Left cardiac atrium (tissue), 4 donors: Measurements from ENCODE around the gene CMTM1. TPM values are rescaled to one million over a fixed set of nuclear protein-coding genes. Genes with fewer than 3 reads are reported as not detected.
"Not testable (repeated sequence)": the region's sequence is repeated elsewhere in the genome, so short reads cannot be mapped to it uniquely, and the experiment has no call there.

Experiments used
- ATAC-seq, 2 donors: fragments of 200-7000 bp; cut with Tn5 transposase; one replicate each; pipeline ENCODE4 v1.9.1; 2020; ENCODE audit warnings: mild to moderate bottlenecking in 2 of 2, moderate library complexity in 2 of 2
- DNase-seq: peaks from one replicate; pipeline ENCODE4 v3.0.0-alpha.2; 2020
- intact Hi-C, 2 donors: fragments of 100-400 bp; cut with DNase I; formaldehyde crosslinking; loops; one replicate each; pipeline versions ENCODE4 v1.14.1 to v1.15.1; 2022 to 2023
- total RNA-seq, 2 donors: library from RNA; stranded (reverse); fragmentation: NEBNext Ultra II Directional; extraction: Animal tissue kit (Norgen Biotek cat#: 25700); gene quantifications; one replicate each; pipeline ENCODE4 v1.2.1, GENCODE V29; 2021
- donor health status: DM: no; HTN: yes; CAD: no.
- donor health status: DM: no; HTN: yes; CAD: no; lungs with severe emphysema.
- donor health status: DM: yes; HTN: yes; CAD: no.
- donor health status: Dilated cardiomyopathy.

CMTM1 gene
- total RNA-seq, 2 donors from 2014 or later, result 1.3 to 3.0 TPM

DNA sequence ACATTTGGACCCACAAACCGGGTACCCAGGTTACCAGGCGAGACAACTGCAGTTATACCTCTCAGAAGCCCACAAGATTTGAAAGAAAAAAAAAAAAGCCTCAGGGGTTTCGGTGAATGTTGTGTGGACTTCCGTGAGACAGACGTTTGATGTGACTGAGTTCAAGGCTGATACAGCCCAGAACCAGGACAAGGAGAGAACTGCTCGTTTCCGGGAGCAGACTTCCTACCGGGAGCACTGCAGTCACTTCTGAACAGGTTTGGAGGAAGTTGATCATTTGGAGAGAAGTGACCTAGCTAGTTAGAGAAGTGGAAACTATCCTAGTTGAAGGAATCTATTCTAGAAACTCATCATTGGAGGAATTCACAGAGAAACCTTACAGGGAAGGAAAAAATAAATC lies 13.0 kb upstream of the CMTM1 start:
- intact Hi-C loops, result no loop called here
- no peak for ATAC-seq

DNA sequence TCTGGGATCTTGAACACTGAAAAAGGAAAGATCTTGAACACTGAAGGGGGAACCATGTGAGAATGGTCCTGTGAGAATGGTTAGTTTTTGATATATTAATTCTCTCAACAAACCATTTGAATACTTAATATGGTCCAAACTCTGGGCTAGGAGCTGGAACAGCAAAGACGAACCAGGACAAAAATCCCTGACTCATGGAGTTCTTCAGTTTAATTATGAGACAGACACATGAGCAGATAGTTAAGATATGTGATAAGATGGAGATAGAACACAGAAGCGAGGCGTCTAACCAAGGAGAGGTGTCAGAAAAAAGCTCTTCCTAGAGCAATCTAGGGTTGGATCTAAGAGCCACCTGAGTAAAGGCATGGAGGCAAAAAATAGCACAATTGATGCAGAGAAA lies 12.2 kb upstream of the CMTM1 start:
- ATAC-seq, result no peak
- intact Hi-C loops, result no loop called here
- DNase-seq, result no peak

More for the DNA sequence above, 13.0 kb upstream of the CMTM1 start:
- no peak for DNase-seq

DNA sequence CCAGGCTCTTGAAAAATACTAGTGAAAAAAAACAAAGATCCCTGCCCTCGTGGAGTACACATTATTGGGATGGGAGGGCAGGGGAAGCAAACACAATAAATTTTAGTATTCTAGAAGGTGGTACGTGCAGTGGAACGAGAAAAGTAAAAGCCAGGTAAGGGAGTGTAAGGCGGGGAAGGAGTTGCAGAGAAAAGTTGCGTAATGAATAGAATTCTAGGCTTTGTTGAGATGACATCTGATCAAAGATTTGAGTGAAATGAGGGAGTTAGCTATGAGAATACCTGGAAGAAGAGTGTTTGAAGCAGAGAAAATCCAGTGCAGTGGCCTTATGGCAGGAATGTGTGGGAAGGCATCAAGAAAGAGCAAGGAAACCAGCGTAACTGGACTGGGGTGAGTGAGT lies 11.7 kb upstream of the CMTM1 start:
- DNase-seq, result no peak

DNA sequence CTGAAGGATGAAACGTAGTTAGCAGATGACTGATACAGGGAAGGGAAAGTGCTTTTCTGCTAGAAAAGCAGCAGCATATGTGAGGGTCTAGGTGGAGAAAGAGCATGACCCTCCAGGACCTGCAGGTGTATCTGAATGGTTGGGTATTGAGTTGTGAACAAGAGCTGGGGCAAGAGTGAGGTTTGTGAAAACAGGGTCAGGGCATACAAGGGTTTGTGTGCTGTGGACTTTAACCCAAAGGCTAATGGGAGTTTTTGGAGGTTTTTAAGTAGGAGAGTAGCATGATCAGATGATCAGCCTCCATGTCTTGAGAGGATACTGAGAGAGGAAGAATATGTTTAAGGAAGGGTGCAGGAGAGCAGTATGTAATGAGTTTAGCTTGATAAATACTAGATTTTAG lies 6.1 kb upstream of the CMTM1 start:
- ATAC-seq (no peak), DNase-seq (no peak)
- intact Hi-C loops, result no loop called here

More for the DNA sequence above, 11.7 kb upstream of the CMTM1 start:
- intact Hi-C loops, result no loop called here
- ATAC-seq, result no peak

DNA sequence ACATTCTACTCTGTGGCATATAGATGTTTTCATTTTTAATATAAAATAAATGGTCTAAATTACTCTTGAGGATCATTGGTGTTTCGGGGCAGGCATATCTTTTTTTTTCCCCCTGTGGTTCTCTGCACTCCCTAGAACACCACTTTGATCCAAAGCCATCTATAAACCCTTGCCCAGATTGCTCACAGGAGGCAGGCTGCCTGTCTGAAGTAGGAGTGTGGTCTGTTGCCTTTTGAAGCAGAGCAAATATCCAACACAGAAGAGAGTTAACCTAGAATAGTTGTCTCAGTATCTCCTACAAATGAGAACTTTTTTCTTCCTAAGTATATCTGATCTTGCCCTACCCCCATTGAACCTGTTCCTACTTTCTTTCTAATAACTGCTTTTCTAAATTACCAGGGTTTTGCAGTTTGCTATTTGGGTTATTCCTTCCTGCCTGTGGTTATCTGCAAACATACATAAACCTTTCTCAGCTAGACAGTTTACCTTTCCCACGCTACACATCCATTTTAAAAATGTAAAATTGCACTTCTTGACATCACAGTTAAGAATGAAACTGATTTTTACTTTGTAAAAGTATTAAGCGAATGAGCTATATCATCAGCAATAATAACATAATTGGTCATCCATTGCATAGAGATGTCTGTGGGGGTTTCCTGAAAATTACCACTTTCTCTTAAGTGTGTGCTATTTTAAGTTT lies 4.7 kb upstream of the CMTM1 start:
- DNase-seq, result no peak
- ATAC-seq, result no peak
- intact Hi-C loops, result no loop called here

DNA sequence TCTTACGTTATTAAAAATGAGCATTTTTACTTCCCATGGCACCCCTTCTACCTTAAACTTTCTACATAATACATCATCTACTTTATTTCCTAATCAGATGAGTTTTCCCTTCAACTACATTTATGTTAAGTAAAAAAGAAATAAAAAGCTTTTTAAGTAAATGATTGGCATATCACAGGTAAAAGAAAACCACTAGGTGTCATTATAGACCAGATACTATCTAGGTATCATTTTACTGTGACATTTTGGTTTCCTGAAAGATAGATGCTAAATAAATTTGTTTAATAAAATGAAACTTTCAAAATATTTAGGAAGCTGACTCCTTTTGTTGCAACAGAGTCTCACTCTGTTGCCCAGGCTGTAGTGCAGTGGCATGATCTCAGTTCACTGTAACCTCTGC lies 3.8 kb upstream of the CMTM1 start:
- no peak for DNase-seq
- intact Hi-C loops, result no loop called here
- no peak for ATAC-seq

DNA sequence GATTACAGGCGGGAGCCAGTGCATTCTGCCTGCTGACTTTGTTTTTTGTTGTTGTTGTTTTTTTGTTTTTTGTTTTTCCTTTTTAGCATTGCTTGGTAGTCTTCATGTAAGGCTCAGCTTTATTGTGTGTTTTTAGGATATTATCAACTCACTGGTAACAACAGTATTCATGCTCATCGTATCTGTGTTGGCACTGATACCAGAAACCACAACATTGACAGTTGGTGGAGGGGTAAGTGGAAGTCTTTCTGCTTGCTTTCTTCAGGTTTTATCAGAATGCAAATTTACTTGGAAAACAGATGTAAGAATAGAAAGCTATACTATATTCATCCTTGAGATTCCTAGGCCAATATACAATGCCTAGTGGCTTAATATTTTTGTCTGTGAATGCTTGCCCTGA lies 3.3 kb upstream of the CMTM1 start:
- DNase-seq (no peak), ATAC-seq (no peak)
- intact Hi-C loops, result no loop called here

DNA sequence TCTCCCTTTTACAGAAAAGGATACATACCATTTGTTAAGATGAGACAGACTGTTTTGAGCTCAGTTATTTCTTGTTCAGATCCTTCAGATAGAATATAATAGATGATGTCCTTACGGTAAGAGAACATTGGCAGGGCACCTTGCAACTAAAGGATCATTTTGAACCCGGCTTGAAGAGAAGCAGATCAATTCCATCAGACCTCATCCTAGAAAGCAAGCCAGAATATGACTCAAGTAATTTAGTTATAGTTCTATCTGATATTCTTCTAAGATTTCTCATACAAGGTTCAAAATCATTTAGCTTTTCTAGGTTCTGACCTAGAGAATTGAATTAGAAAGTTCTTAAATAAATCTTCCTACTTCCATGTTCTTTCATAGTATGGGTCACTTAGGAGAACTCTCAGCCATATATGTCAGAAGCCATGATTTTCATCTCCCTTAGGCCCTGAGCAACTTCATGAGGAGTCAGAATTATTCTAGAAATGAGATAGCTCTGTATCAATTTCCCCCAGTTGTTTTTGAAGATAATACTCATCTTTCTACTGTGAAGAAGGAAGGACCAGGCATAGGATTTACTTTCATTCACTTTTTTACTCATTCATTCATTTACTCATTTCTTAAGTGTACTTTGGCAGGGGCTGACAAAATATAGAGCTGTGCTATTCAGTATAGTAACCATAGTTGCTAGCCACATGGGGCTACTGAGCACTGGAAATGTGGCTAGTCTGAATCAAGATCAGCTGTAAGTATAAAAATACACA lies 2.5 kb upstream of the CMTM1 start:
- ATAC-seq, result no peak

DNA sequence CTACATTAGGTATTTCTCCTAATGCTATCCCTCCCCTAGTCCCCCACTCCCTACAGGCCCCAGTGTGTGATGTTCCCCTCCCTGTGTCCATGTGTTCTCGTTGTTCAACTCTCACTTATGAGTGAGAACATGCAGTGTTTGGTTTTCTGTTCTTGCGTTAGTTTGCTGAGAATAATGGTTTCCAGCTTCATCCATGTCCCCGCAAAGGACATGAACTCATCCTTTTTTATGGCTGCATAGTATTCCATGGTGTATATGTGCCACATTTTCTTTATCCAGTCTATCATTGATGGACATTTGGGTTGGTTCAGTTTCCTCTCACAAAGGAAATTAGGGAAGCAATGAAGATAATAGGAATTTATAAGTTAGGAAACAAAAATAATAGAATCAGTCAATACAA lies 1.0 kb downstream of the CMTM1 start:
- ATAC-seq, DNase-seq, intact Hi-C loops: not testable (repeated sequence)

More for the DNA sequence above, 2.5 kb upstream of the CMTM1 start:
- intact Hi-C loops, result no loop called here
- no peak for DNase-seq

DNA sequence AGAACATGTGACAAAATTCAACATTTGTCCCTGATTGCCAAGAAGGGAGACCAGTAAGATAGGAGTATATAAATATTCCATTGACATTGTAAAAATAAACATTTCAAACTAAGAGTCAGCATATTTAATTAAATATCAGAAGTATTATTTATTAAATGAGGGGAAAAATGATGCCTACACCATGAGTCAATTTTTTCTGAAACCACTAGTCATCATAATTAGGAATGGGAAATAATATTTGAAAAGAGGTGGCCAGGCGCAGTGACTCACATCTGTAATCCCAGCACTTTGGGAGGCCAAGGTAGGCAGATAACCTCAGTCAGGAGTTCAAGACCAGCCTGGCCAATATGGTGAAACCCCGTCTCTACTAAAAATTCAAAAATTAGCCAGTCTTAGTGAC lies 2.1 kb downstream of the CMTM1 start:
- no peak for DNase-seq
- intact Hi-C loops, result no loop called here
- ATAC-seq, result no peak

DNA sequence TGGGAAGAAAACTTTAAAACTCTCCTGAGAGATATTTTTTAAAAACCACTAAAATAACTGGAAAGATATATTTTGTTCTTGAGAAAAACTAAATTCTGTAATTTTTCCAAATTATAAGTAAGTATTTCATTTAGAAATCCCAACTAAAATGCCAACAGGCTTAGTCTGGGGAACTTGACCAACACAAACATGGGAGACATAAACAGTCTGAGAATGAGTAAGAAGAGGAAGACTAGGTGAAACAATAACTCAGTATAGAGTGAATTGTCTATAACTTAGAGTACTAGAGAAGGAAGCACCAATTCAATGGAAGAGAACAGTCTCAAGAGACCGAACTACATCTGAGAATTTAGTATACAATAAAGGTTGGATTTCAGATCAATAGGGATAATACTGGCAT lies 2.9 kb downstream of the CMTM1 start:
- ATAC-seq, result peak in 1 of 2 donors; percentile 43
- DNase-seq, result no peak
- intact Hi-C loops, result no loop called here

DNA sequence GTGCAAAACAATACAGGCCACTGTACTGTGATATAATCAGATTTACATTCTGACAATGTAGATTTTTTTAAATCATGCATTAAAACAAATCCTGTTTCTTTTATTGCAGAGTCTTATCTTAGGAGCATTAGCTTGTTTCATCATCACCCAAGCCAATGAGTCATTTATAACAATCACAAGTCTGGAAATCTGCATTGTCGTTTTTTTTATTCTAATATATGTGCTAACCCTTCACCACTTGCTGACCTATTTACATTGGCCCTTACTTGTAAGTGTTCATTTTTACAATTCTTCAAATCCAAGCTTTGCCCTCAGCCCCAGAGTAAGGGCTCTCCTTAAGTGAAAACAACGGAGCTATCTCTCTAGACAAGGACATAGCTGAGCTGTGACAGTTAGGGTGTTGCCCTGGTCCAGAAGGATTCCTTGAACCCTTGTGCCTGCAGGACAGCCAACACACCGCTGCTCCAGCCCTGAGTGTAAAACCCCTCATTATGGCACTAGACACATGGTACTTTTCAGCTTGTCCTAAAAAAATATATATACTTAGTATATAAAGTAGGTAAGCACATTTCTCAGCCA lies 3.7 kb downstream of the CMTM1 start:
- ATAC-seq, result peak in 1 of 2 donors; percentile 71
- intact Hi-C loops, result no loop called here
- no peak for DNase-seq

DNA sequence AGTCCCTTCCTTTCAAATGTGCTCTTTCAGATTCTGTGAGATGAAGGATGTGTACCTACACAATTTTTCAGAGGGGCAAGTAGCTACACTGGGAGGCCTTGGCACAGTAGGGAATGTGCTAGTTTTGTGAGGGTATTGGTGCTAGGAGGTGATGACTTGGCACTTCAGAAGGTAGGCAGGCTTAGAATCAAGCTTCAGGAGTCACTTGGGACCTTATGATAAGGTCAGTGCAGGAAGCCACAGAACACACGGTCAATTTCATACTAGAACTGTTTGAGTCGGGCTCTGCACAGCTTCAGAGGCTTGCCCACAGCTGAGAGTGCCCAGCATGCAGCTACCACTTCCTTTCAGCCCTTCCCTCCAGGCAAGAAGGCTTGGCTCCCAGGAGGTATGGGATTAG lies 6.1 kb downstream of the CMTM1 start:
- intact Hi-C loops, result no loop called here
- DNase-seq (no peak), ATAC-seq (no peak)

DNA sequence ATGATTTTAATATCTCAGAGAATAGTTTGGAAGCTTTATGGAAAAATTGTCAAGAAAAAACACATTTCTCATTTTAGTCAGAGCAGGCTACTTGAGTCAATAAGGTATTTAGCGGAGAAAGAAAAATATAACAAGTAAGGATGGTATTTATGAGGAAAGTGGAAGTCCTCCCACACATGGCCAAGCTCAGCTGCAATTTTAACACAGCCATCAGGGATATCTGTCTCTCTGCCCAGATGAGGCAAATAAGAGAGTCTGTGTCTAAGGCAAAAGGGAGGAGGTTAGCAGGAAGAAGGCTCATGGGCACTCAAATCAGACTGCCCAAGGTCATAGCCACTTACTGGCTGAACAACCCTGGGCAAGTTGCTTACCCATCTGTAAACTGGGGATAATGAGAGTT lies 7.8 kb downstream of the CMTM1 start:
- DNase-seq, result no peak
- no peak for ATAC-seq
- intact Hi-C loops, result no loop called here

DNA sequence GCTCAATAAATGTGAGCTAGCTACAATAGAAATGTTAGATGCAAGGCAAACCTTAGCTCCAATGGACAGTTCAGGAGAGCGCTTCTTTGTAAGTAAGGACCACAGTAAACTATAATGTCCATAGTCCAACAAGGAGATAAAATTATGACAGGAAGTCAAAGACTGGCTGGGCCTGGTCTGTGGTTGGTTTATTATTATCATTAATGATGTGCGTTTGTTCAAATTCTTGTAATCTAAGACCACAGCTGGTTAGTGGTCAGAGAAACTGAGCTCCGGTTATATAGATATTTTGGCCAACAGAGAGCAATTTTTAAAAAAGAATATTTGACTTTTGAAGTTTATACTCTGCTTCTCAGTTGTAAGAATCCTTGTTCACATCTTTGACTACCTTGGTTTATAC lies 8.3 kb downstream of the CMTM1 start:
- intact Hi-C loops, result no loop called here
- ATAC-seq, result no peak
- no peak for DNase-seq

DNA sequence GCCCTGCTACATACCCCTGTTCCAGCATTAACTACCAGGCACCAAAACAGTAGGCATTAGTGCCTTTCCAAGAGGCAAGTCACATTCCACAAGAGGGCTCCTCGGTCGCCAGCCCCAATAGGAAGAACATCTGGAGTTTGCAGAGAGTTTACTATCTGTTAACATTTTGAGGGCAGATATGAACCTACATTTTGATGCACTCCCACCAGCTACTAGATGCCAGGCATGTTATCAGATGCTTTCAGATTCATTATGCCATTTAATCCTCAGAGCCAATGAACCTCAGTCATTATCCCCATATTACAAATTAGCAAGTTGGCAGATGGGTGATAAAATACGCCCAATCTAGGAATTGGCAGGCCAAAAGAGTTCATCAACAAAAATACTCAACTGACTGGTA lies 8.8 kb downstream of the CMTM1 start:
- no peak for DNase-seq
- intact Hi-C loops, result no loop called here
- ATAC-seq, result no peak

DNA sequence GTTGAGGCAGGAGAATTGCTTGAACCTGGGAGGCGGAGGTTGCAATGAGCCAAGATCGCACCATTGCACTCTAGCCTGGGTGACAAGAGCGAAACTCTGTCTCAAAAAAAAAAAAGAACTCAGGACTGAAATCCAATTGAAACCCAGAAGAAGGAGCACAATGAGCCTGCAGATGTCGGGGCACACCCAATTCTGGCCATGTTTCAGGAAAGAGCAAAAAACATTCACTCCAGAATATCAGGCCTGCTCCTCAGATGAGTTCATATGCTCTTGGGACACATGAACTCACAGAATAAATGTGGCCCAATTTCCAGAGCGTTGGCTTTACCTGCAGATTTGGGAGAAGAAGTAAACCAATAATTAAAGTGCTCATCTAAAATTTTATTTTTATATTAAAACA lies 10.1 kb downstream of the CMTM1 start:
- ATAC-seq (no peak), DNase-seq (no peak)
- intact Hi-C loops, result no loop called here

DNA sequence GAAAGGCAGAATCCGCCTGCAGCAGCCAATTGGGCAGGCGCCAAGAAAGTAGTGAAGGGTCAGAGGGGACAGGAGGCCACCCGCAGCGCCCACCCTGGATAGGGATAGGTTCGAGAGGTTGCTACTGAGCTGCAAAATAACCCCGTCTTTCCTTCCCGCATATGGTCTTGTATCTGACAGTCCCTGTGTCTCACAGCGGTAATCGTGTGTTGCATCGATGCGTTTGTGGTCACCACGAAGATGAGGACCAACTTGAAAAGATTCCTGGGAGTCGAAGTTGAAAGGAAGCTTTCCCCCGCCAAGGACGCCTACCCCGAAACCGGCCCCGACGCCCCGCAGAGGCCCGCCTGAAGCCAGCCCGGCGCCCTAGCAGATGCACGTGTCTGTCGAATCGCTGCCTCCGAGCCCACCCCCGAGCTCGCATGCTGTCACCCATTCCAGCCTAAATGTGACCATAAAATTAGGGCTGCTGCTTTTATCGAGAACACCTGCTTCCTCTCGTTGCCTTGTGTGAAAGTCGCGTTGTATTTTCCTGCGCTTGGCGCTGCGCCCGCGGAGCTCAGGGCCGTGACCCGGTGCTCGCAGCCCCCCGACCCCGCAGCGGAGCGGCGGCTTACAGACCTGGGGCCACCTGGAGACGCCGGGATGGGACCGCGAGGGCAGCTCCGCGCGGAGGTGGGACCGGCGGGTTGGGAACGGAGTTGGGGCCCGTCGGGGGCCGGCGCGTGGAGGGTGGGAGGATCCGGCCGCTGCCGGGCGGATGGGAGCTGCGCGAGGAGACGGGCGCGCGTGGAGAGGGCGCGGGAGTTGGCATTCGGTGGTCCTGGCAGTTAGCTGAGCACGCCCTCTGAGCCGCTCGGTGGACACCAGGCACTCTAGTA lies 12.7 kb downstream of the CMTM1 start, which contains the start of gene CMTM2:
Gene CMTM2 (plus strand): TSS at position 813 of the 881 bp plus-strand sequence. CDS start 145 bp downstream, outside the sequence.
- DNase-seq, result no peak
- intact Hi-C loops, result no loop called here
- peak; percentile 35 to 51 for ATAC-seq

DNA sequence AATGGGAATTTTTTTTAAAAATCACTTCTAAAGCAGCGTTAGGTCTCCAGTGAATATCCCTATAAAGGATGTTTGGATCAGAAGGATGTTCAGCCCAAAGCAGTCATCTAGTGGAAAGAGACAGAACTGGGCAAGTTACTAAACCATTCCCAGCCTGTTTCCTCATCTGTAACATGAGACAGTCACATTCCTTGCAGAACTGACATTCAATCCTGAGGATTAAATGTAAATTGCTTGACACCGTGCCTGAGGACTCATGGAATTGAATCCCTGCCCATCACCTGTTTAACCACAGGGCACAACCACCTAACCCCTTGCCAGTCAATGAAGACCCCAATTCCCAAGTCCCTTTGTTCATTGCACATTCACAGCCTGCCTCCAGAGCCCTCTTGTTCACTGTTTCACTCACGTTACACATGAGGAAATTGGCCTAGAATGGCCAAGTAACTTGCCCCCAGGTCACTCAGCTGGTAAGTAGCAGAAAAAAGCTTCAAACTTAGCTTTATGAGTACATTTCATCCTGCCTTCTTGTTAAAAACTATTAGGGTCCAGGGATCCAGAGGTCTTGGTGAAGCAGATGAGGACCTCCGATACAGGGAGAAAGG lies 14.5 kb downstream of the CMTM1 start:
- DNase-seq, result no peak
- no peak for ATAC-seq
- intact Hi-C loops, result no loop called here
